HepG2 (cell line): Measurements from ENCODE around the gene DNAAF9. TPM values are rescaled to one million over a fixed set of nuclear protein-coding genes. Genes with fewer than 3 reads are reported as not detected.

Experiments used
- CEBPZ ChIP-seq: IDR thresholded peaks from 2 replicates; pipeline ENCODE4 v1.6.1; 2012; ENCODE audit warnings: low read length, improper control_type of control experiment
- ISX ChIP-seq: sonication (generic); formaldehyde crosslinking; conservative IDR thresholded peaks from 2 replicates; pipeline ENCODE4 v1.5.0; 2020; ENCODE audit warnings: missing genetic modification reagents
- POLR2AphosphoS2 ChIP-seq: IDR thresholded peaks from 2 replicates; pipeline ENCODE4 v1.6.1; 2011; ENCODE audit warnings: low read depth, low read length, improper control_type of control experiment
- ZBTB10 ChIP-seq: sonication (generic); formaldehyde crosslinking; IDR thresholded peaks from 2 replicates; pipeline ENCODE4 v1.4.0; 2020; ENCODE audit warnings: missing genetic modification reagents, borderline replicate concordance
- ZBTB33 ChIP-seq: sonication (generic); formaldehyde crosslinking; IDR thresholded peaks from 2 replicates; pipeline ENCODE4 v1.4.0; 2020; ENCODE audit warnings: missing genetic modification reagents
- ZBTB46 ChIP-seq: sonication (generic); formaldehyde crosslinking; IDR thresholded peaks from 2 replicates; pipeline ENCODE4 v1.4.0; 2020; ENCODE audit warnings: mild to moderate bottlenecking, missing genetic modification reagents, borderline replicate concordance
- ZNF251 ChIP-seq: sonication (generic); formaldehyde crosslinking; IDR thresholded peaks from 2 replicates; pipeline ENCODE4 v1.9.0; 2021; ENCODE audit warnings: mild to moderate bottlenecking, missing genetic modification reagents
- ZNF30 ChIP-seq: sonication (generic); formaldehyde crosslinking; IDR thresholded peaks from 2 replicates; pipeline ENCODE4 v1.5.0; 2020; ENCODE audit warnings: mild to moderate bottlenecking, missing genetic modification reagents
- ZNF414 ChIP-seq: sonication (generic); formaldehyde crosslinking; IDR thresholded peaks from 2 replicates; pipeline ENCODE4 v1.5.0; 2020; ENCODE audit warnings: missing genetic modification reagents
- ZNF784 ChIP-seq: sonication (generic); formaldehyde crosslinking; IDR thresholded peaks from 2 replicates; pipeline ENCODE4 v1.5.1; 2020; ENCODE audit warnings: missing genetic modification reagents, mild to moderate bottlenecking, borderline replicate concordance
- polyA plus RNA-seq, 8 experiments: library from polyadenylated mRNA; depleted of rRNA in 3 of 8; stranded (reverse) in 7 of 8; unstranded in 1 of 8; fragments of >200 nt; fragmentation: Illumina TruSeq in 4 of 8; extraction: Trizol in 4 of 8; gene quantifications; 2 replicates each; pipeline versions ENCODE4 v1.2.1 to v1.2.3, GENCODE V29; 2011 to 2016; ENCODE audit warnings: low read depth in 4 of 8, missing spikeins in 1 of 8, mixed read lengths in 1 of 8; ENCODE audit not compliant: insufficient read depth in 1 of 8
- total RNA-seq, 5 experiments: library from RNA; depleted of rRNA; stranded (reverse); fragments of >200 nt; fragmentation: Illumina TruSeq; extraction: Trizol; gene quantifications; 2 replicates each; pipeline ENCODE4 v1.2.3, GENCODE V29; 2016; ENCODE audit warnings: low read depth in 1 of 5

Gene DNAAF9
- total and polyA plus RNA-seq, 2 of the 13 experiments (the other 11 are each of a cell fraction or from before 2014, with no cell fraction given) = 10.5 to 14.9 TPM

GRCh38 chr20:3407771-3408637 lies 535 bp upstream of the DNAAF9 start (continued):
- TF ChIP-seq ZBTB10 (CRISPR knock-in tag) (no peak; the same call in 1 of the 2 replicates), ZBTB46 (CRISPR knock-in tag) (no peak), ZNF414 (no peak; the same call in 1 of the 2 replicates), ZNF30 (CRISPR knock-in tag) (no peak), ZNF784 (CRISPR knock-in tag) (no peak), ZNF251 (no peak), ISX (CRISPR knock-in tag) (peak; percentile 72; the same call in 1 of the 2 replicates), ZBTB33 (CRISPR knock-in tag) (no peak), CEBPZ (no peak), POLR2AphosphoS2 (no peak)
